GM18868 (cell line): ENCODE data around the gene TMEM95.
"Not testable (repeated sequence)": the region's sequence is repeated elsewhere in the genome, so short reads cannot be mapped to it uniquely, and the experiment has no call there.

Experiments
- ATAC-seq: cut with Tn5 transposase; IDR thresholded peaks from one replicate; pipeline ENCODE4 v1.9.1; 2021; ENCODE audit warnings: mild to moderate bottlenecking, moderate library complexity; ENCODE audit not compliant: unreplicated experiment

TMEM95 gene

GRCh38 chr17:7346761-7347614 lies 8.0 kb upstream of the TMEM95 start:
- no peak for ATAC-seq

- ATAC-seq = no peak
Measured at GRCh38 chr17:7347630-7348477, 7.1 kb upstream of the TMEM95 start.

DNA sequence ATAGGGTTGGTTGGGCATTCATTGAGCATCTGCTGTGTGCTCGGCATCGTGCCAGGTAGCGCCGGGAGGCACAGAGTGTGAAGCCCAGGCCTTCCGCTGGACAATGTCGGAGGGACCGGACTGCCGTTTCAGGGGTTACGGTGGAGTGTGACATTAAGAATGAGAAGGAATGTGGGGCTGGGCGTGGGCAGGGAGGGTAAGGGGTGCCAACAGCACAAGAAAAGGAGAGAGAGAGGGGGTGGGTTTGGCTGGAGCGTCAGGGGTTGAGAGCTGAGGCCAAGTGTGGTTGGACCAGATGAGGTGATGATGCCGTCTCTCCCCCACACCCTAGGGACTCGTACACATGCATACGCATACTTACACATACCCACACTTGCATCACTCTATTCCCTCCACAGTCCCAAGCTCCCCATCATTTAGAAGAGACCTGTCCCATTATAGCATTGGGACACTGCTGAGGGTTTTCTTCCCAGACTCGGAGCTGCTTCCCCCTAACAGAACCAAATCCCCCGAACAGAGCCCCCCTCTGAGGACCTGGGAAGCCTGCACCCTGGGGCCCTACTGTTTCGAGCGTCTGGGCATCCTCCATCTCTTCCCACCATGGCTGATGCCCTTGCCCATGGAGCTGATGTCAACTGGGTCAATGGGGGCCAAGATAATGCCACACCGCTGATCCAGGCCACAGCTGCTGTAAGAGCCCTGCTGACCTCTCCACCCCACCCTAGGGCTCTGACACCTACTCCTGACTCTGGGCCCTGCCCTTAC lies 6.3 kb upstream of the TMEM95 start:
- ATAC-seq = no peak

DNA sequence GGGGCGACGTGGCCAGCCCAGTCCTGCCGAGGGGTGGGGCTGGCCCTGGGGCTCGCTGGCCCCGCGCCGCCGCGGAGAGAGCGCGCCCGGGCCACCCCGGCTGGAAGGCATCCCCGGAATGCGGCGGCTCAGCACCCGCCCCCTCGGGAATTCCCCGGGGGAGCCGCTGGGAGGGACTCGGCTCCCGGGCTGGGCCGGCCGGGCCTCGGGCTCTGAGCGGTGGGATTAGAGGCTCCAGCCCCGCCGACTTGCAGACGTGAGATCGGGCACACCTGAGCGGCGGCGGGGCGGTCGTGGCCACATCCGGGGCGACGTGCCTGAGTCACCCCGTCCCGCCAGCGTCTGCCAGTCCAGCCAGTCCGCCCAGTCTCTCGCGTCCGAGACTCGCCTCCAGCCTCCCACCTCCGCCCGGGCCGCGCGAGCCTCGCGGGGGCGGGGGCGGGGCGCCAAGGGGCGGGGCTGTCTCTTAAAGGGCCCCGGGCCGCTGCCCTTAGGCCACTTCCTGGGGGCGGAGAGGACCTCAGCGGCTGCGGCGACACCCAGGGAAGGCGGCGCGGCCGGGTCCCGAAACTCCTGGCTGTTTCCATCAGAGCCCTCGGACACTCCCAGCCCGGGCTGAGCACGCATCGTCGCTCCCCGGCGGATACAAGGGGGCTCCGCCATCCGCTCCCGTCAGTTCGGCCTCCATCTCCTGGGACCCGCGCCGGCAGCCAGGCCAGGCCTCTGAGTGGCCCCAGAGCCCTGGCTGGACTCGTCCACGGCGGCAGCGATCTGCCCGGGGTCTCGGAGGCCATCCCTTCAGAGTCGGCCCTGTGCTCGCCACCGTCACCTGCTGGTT lies 3.1 kb upstream of the TMEM95 start, which contains the start of gene KCTD11:
KCTD11 (plus strand) TSS at position 498 of the 838 bp plus-strand sequence.
- ATAC-seq = peak; percentile 64

DNA sequence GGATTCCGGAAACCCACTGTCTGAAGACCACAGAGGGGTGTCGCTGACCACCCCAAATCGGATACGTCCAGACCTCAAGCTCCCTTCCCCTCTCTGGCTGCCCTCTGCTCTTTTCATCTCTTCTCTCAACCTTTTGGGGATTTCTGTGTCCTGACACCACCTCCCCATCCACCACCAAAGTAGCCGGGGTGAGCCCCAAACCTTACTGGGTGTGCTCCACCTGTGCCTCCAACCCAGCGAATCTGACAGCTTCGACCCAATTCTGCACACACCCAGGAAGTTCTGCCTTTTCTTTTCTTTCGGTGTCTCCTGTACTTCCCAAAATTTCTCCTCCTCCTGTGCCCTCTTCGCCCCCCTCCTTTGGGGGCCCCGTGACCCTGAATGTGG lies 2.5 kb upstream of the TMEM95 start:
- ATAC-seq = no peak

DNA sequence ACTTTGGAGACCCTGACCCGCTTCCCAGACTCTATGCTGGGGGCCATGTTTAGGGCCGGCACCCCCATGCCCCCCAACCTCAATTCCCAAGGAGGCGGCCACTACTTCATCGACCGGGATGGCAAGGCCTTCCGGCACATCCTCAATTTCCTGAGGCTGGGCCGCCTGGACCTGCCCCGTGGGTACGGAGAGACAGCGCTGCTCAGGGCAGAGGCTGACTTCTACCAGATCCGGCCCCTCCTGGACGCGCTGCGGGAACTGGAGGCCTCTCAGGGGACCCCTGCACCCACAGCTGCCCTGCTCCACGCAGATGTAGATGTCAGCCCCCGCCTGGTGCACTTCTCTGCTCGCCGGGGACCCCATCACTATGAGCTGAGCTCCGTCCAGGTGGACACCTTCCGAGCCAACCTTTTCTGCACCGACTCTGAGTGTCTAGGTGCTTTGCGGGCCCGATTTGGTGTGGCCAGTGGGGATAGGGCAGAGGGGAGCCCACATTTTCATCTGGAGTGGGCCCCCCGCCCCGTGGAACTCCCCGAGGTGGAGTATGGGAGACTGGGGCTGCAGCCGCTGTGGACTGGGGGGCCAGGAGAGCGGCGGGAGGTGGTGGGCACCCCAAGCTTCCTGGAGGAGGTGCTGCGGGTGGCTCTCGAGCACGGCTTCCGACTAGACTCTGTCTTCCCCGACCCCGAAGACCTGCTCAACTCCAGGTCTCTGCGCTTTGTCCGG lies 1.9 kb upstream of the TMEM95 start:
- no peak for ATAC-seq

DNA sequence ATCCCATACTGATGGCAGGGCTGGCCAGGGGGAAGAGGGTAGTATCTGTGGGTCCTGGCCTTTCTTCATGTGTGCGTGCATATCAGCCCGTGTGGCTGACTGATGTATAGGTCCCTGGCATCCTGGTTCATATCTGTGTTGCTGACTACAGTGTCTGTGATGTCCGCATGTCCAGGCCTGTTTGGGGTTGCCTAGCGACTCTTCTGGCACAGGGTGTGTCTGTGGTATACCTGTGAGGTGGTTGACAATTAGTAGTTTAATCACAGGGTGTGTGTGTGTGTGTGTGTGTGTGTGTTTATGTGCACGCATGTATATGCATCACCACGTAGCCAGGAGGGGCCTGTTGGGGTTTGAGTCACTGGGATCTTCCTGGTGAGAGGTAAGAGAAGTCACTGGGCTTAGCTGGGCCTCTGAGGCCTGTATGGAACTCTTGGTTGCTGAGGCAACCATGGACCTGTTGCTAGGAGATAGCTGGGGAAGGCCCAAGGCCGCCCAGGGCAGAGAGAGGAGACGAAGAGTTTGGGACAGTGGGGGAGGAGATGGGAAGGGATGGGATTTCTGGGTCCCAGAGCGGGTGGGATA lies 603 bp upstream of the TMEM95 start:
- ATAC-seq = no peak

GRCh38 chr17:7355573-7355972 lies 617 bp downstream of the TMEM95 start:
- ATAC-seq = no peak

DNA sequence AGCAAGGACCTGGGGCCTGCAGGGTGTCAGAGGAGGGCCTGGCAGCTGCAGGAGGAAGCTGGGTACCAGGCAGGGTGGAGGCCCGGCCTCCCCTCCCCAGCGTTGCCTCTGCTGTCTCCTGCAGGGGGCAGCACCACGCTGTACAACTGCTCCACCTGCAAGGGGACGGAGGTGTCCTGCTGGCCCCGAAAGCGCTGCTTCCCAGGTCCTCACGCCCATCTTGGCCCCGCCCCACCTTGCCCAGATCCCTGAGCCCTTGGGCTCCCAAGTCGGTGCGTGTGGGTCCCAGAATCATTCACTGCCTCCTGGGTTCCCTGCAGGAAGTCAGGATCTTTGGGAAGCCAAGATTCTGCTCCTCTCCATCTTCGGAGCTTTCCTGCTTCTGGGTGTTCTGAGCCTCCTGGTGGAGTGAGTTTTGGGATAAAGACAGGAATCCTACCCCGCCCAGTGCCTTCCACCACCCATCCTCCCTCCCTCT lies 1.2 kb downstream of the TMEM95 start:
- ATAC-seq = no peak

DNA sequence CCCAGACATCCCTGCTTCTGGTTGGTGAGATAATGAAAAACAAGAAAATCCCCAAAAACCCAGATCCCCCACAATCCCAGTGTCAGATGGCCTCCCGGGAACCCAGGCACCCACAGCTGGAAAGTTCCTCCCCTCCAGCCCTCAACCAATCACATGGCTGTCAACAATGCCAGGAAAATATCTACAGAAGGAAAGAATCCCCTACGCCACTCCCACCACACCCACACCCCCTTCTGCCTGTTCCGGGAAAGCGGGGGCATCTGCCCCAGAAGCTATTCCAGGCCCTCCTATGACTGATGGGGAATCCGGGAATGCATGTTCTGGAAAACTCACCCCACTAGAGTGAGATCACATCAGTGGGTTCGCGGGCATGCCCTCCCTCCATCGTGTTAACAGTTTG lies 1.8 kb downstream of the TMEM95 start:
- no peak for ATAC-seq

GRCh38 chr17:7357381-7357780 lies 2.4 kb downstream of the TMEM95 start:
- no peak for ATAC-seq

DNA sequence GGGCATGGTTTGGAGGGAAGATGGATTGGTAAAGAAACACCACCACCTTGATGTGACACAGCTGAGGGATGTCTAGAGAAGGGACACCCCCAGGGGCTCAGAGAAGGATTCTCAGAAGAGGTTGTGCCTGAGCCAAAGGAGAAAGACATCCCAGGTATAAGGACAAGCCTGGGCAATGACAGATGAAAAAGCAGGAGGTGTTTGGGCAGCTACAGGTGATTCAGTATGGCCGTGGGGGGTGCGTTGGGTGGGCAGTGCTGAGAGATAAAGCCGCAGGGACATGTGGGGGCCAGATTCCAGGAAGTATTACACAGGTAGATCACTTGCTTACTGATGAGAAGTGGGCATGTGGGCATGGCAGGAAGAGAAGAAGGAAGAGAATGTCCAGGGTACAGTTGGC lies 7.0 kb downstream of the TMEM95 start:
- ATAC-seq = no peak

DNA sequence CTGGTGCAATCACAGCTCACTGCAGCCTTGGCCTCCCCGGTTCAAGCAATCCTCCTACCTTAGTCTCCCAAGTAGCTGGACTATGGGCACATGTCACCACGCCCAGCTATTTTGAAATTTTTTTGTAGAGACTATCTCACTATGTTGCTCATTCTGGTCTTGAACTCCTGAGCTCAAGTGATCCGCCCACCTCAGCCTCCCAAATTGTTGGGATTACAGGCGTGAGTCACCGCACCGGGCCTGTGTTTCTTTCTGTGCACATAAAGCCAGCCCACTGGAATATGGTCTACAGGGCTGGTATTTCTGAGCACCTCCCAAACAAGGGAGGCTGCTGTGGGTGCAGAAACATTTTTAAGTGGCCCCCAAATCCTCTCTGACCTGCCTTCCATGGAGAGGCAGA lies 8.4 kb downstream of the TMEM95 start:
- ATAC-seq = no peak

GRCh38 chr17:7365963-7366362 lies 11.0 kb downstream of the TMEM95 start:
- not testable (repeated sequence) for ATAC-seq

GRCh38 chr17:7367083-7367482 lies 12.1 kb downstream of the TMEM95 start:
- no peak for ATAC-seq

- no peak for ATAC-seq
Measured at GRCh38 chr17:7367918-7368598, 13.1 kb downstream of the TMEM95 start.

DNA sequence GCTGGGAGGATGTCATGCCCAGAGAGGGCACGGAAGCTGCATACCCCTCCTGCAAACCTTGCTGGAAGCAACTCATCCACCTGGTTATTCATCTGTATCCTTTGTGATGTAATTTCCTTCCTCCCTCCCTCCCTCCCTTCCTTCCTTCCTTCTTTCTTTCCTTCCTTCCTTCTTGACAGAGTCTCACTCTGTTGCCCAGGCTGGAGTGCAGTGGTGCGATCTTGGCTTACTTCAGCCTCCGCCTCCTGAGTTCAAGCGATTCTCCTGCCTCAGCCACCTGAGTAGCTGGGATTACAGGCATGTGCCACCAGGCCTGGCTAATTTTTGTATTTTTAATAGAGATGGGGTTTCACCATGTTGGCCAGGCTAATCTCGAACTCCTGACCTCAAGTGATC lies 13.6 kb downstream of the TMEM95 start:
- ATAC-seq = not testable (repeated sequence)

GRCh38 chr17:7369825-7370224 lies 14.9 kb downstream of the TMEM95 start:
- no peak for ATAC-seq

GRCh38 chr17:7370853-7371252 lies 15.9 kb downstream of the TMEM95 start:
- ATAC-seq = no peak
